Epithelial cell of esophagus (primary cell): ENCODE data around the gene ARHGEF7.

Experiments
- DNase-seq: peaks from one replicate; pipeline ENCODE4 v3.0.0; 2010; ENCODE audit warnings: low read depth
- H3K4me3 ChIP-seq: 2 replicates; pipeline ENCODE4 v1.5.1; 2011; ENCODE audit warnings: mild to moderate bottlenecking, low read length, control low read depth
- TF ChIP-seq, protein P1 (sequence below): IDR thresholded peaks from 2 replicates; pipeline ENCODE4 v1.5.1; 2011; ENCODE audit warnings: low read depth, mild to moderate bottlenecking, low read length, control low read depth, inconsistent platforms; ENCODE audit not compliant: insufficient read depth; ENCODE audit errors: missing control alignments

The ARHGEF7 gene

DNA sequence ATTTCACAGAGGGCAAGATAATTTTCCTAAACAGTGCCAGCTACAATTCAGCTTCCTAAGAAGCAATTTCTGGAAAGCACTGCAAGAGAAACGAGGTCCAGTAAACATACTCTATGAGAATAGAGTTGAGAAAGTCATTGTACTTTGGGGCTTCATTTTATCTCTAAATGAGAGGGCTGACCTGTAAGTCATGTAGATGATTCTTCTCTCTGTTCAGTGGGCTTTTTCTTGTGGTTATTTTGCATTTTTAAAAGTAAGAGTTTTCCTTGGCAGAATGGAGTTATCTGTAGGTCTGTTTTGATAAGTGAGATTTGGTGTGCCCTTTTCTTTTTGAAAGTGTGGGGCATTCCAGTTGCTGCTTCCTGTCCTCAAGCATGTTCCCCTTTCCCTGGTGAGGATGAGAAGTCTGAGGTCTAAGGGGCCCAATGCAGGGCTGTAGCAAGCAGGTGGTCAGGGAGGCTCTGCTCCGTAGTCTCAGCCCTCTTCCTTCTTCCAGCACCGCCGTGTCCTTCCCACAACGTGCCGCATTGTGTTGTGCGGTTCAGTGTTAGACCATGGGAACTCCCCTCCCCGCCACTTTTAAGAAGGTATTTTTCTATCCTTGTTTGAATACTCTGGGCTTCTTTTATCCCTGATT lies 86.3 kb downstream of the ARHGEF7 start:
- TF ChIP-seq, protein P1, sequence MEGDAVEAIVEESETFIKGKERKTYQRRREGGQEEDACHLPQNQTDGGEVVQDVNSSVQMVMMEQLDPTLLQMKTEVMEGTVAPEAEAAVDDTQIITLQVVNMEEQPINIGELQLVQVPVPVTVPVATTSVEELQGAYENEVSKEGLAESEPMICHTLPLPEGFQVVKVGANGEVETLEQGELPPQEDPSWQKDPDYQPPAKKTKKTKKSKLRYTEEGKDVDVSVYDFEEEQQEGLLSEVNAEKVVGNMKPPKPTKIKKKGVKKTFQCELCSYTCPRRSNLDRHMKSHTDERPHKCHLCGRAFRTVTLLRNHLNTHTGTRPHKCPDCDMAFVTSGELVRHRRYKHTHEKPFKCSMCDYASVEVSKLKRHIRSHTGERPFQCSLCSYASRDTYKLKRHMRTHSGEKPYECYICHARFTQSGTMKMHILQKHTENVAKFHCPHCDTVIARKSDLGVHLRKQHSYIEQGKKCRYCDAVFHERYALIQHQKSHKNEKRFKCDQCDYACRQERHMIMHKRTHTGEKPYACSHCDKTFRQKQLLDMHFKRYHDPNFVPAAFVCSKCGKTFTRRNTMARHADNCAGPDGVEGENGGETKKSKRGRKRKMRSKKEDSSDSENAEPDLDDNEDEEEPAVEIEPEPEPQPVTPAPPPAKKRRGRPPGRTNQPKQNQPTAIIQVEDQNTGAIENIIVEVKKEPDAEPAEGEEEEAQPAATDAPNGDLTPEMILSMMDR = no peak
- H3K4me3 ChIP-seq = no peak overlapping the region
- DNase-seq = no peak

DNA sequence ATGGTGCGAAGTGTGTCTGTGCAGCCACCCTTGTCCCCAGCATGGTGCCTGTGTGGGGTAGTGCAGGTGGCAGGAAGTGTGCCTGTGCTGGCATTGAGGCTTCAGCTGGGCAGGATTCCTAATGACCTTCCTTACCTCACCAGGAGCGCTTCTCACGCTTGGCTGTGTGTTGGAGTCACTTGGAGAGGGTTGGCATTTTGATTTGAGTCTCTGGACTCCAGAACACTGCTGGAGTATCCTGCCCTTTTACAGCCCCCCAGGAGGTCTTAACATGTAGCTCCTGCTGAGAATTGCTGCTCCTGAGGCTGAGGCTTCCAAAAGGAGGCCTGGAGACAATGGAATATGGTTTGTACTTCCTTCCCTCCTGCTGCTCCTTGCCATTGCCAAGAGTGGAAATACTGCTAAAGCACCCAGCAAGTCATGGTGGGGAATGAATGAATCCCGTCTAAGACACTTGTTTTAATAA lies 87.1 kb downstream of the ARHGEF7 start:
- no peak for DNase-seq
- TF ChIP-seq, protein P1 = no peak
- no peak overlapping the region for H3K4me3 ChIP-seq

DNA sequence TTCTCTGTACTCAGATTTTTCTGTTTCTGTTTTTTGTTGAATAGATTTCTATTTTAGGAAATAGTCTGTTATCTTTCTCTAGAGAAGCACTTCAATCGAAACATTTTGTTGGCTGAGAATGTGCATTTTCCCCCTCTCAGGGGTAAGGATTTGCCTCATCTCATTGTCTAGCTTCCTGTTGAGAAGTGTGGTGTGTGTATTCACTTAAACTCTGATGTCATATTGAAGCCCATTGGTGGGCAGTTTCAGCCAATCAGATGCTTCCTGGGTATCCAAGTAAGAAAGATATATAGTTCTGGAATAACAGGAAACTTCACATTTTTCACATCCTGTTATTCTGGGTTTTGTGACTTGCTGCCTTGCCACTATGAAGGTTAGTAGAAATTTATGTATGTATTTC lies 87.6 kb downstream of the ARHGEF7 start:
- no peak overlapping the region for H3K4me3 ChIP-seq
- peak; percentile 66 for DNase-seq
- TF ChIP-seq, protein P1 = no peak

DNA sequence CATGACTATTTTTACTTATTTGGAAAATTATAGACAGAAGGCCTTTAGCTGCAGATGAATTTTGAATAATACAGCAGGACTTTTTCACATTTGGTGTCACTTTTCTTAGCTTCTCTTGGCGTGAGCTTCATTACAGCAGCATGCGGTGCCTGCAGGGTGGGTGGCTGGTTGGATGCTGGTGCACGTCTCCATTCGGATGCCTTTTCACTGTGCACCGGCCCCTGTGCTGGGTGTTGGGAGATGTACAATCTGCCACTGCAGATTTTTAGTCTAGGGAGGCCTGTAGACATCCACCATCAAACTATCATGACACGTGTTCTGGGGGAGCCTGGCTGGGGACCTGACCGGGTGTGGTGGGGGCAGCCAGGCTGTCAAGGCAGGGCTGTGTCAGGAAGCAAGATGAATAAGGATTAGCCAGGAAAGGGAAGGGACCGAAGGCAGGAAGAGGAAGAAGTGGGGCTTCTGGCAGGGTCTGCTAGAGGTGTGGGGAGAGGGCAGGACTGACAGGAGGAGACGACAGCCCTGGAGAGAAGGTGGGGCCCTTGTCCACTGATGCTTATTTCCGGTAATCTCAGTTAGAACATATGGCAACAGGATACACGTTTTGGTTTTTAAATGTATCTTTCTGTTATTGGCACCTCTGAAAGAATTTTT lies 88.8 kb downstream of the ARHGEF7 start:
- H3K4me3 ChIP-seq = no peak overlapping the region
- no peak for DNase-seq
- TF ChIP-seq, protein P1 = no peak

DNA sequence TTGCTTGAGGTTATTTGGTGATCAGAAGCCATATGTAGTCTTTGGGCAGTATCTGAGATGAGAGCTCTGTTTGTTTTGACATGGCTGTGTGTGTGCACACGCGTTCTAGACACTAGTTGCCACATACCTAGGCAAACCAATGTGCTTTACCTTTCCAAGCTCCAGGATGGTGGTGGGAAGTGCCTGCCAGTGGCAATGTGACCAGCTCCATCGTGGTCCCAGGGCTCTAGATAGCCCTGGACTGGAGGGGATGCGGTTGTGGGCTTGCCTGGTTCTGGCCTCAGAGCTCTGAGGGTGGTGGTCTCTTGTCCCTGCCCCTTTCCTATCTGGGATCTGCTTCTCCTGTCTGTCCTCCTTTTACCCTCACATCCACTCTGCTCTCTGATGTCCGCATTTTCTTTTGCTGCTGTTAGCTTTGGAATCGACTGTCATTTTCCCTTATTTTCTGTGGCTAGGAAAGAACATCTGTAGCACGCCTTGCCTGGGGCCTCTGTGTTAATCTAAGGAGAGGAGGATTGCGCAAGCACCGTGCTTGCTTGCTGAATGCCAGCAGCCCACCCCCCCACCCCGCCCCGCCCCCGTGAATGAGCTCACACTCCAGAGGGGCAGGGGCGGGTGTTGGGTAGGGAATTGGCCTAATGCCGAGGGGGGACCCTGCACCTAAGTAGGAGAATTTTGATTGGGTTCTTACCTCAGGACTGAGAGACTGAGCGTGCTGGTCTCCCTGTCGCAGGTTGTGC lies 89.5 kb downstream of the ARHGEF7 start:
- TF ChIP-seq, protein P1 = no peak
- peak; percentile 79 for DNase-seq
- no peak overlapping the region for H3K4me3 ChIP-seq

DNA sequence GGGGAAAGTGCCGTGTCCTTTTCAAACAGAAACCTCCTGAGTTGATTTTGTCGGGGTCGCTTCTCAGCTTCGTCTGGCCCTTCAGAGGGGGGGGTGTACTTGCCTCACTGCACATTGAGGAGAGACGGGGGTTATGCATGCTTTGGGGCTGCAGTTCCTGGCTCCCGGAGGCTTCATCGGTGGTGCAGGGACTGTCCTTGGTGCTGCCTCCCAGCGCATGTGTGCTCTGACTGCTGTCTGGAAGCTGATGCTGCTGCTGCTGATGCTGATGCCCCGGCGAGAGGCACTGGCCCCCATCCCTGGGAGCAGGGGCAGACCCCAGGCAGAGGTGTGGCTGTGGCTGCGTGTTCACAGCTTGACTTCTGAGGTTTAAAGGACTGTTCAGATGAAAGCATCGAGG lies 91.0 kb downstream of the ARHGEF7 start:
- TF ChIP-seq, protein P1 = no peak
- H3K4me3 ChIP-seq = no peak overlapping the region
- DNase-seq = no peak
